OCI-LY7 (cell line): ENCODE measurements around the gene ZNF474.

Source experiments
- EZH2phosphoT487 ChIP-seq: fragments of 200-600 bp; sonication (generic); IDR thresholded peaks from 2 replicates; pipeline ENCODE4 v1.6.1; 2018; ENCODE audit warnings: low read depth, borderline replicate concordance, mild to moderate bottlenecking, mixed run types, antibody characterized with exemption, low read length, moderate library complexity, mixed read lengths
- TF ChIP-seq, protein P1 (sequence below): fragments of 200-600 bp; sonication (generic); conservative IDR thresholded peaks from 2 replicates; pipeline ENCODE4 v1.5.1; 2014; ENCODE audit warnings: mild to moderate bottlenecking, antibody characterized with exemption, low read length, moderate library complexity, mixed read lengths

DNA sequence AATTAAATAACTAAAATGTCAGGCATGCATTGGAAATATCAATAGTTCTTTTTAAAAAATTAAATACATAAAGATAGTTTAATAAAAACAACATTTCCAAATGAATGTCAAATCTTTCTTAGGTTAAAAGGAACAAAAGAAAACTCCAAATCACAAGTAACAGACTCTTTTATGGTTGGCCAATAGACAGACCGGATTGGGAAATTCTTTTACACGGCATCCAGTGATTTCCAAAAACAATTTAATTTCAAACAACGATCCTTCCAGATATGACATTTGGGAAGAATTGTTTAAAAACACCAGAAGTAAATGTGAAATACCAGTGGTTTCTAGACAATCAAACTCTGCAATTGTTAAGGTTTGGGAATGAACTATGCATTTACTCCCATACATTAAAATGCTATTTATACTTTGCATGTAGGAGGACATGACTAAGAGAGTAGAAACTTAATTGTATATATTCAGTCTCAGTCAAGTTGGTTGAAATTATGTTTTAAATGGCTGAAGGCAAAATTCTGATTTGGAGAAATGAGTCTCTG, 32.8 kb downstream of the ZNF474 start:
- TF ChIP-seq, protein P1, sequence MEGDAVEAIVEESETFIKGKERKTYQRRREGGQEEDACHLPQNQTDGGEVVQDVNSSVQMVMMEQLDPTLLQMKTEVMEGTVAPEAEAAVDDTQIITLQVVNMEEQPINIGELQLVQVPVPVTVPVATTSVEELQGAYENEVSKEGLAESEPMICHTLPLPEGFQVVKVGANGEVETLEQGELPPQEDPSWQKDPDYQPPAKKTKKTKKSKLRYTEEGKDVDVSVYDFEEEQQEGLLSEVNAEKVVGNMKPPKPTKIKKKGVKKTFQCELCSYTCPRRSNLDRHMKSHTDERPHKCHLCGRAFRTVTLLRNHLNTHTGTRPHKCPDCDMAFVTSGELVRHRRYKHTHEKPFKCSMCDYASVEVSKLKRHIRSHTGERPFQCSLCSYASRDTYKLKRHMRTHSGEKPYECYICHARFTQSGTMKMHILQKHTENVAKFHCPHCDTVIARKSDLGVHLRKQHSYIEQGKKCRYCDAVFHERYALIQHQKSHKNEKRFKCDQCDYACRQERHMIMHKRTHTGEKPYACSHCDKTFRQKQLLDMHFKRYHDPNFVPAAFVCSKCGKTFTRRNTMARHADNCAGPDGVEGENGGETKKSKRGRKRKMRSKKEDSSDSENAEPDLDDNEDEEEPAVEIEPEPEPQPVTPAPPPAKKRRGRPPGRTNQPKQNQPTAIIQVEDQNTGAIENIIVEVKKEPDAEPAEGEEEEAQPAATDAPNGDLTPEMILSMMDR = no peak
- no peak for TF ChIP-seq EZH2phosphoT487
